GM12892 (cell line): Measurements from ENCODE around the gene CHST6.

Source experiments
- POLR2A ChIP-seq: IDR thresholded peaks from 2 replicates; pipeline ENCODE4 v1.6.1; 2011; ENCODE audit warnings: low read depth, low read length, control low read depth
- POLR2AphosphoS5 ChIP-seq: IDR thresholded peaks from 2 replicates; pipeline ENCODE4 v1.6.1; 2011; ENCODE audit warnings: low read depth, low read length, control low read depth

GRCh38 chr16:75481475-75481874 lies 13.8 kb downstream of the CHST6 start:
- TF ChIP-seq POLR2A (no peak), POLR2AphosphoS5 (no peak)
